HUES6 (cell line): Measurements from ENCODE around the gene GPC4.

Experiments used
- H3K27ac ChIP-seq: 2 replicates; pipeline ENCODE4 v1.7.0; 2013; ENCODE audit warnings: low read depth, mild to moderate bottlenecking, low read length, inconsistent platforms
- H3K27me3 ChIP-seq: 2 replicates; pipeline ENCODE4 v1.6.1; 2013; ENCODE audit warnings: low read length; ENCODE audit not compliant: control insufficient read depth, insufficient read depth
- H3K36me3 ChIP-seq: 2 replicates; pipeline ENCODE4 v1.6.1; 2013; ENCODE audit warnings: low read length; ENCODE audit not compliant: control insufficient read depth, insufficient read depth
- H3K4me1 ChIP-seq: 2 replicates; pipeline ENCODE4 v1.6.1; 2013; ENCODE audit warnings: low read length; ENCODE audit not compliant: control insufficient read depth, insufficient read depth
- H3K4me3 ChIP-seq: 2 replicates; pipeline ENCODE4 v1.5.1; 2013; ENCODE audit warnings: low read depth, low read length
- H3K9ac ChIP-seq: one replicate; pipeline ENCODE4 v1.6.1; 2013; ENCODE audit warnings: mild to moderate bottlenecking, low read length
- H3K9me3 ChIP-seq: 2 replicates; pipeline ENCODE4 v1.6.1; 2013; ENCODE audit warnings: low read depth, low read length; ENCODE audit not compliant: control insufficient read depth, insufficient read depth

The GPC4 gene

DNA sequence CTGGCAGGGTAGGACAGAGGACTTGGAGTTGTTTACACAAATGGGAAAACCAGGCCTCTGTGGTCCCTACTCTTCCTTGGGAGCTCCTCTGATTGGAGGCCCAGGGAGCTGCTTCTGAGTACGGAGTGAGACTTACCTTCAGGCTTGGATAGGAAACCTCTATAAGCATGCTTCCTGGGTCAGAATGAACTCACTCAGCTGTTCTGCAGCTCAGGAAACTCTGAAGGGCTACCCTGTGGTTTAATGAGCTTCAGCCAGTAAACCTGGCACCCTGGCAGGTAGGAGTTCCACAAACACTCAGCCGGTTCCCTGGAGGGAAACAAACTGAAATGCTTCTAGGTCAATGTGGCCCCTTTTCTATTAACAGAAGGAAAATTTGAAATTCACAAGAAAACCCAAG lies 146.1 kb downstream of the GPC4 start:
- Histone ChIP-seq H3K9ac (no peak overlapping the region), H3K4me1 (peaks cover 36% of the 10 kb centered on the region), H3K27ac (no peak overlapping the region), H3K27me3 (no peaks in the 10 kb centered on the region; the same call in 1 of the 2 replicates), H3K9me3 (no peaks in the 10 kb centered on the region), H3K4me3 (no peak overlapping the region), H3K36me3 (no peaks in the 10 kb centered on the region)

DNA sequence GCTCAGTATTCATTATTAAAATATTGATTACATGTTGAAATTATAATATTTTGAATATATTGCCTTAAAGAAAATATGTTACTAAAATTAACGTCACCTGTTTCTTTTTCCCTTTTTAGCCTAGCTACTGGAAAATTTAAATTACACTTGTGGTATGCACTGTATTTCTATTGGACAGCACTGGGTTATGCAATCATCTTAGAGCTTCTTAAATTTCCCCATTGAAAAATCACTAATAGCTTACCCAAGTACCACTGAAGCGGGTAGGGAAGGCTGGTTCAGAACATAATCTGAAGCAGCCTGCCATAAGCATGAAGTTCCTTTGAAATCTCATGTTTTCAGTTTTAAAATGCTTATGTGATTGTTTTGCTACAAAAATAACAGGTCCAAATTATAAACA lies 147.7 kb downstream of the GPC4 start:
- Histone ChIP-seq H3K4me3 (no peak overlapping the region), H3K4me1 (peaks cover 36% of the 10 kb centered on the region), H3K36me3 (no peaks in the 10 kb centered on the region), H3K27ac (no peak overlapping the region), H3K9ac (no peak overlapping the region), H3K27me3 (no peaks in the 10 kb centered on the region; the same call in 1 of the 2 replicates), H3K9me3 (no peaks in the 10 kb centered on the region)

- Histone ChIP-seq H3K9me3 (no peaks in the 10 kb centered on the region), H3K36me3 (no peaks in the 10 kb centered on the region), H3K4me3 (peak overlapping the region; percentile 30; the same call in 1 of the 2 replicates), H3K27me3 (no peaks in the 10 kb centered on the region; the same call in 1 of the 2 replicates), H3K4me1 (peaks cover 36% of the 10 kb centered on the region), H3K27ac (peak overlapping the region; percentile 60; the same call in 1 of the 2 replicates), H3K9ac (peak overlapping the region; percentile 14)
These were observed 150.0 kb downstream of the GPC4 start for GRCh38 chrX:133265331-133265730.

DNA sequence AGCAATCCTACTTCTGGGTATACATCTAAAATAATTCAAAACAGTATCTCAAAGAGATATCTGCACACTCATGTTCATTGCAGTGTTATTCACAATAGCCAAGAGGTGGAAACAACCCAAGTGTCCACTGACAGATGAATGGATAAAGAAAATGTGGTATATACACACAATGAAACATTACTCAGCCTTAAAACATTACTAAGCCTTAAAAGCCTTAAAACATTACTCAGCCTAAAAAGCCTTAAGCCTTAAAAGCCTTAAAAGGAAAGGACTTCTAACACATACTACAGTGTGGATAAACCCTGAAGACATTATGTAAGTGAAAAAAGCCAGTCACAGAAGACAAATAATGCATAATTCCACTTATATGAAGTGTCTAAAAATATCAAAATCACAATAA lies 156.8 kb downstream of the GPC4 start:
- no peaks in the 10 kb centered on the region for H3K9me3 ChIP-seq
- no peak overlapping the region for H3K4me3 ChIP-seq
- H3K4me1 ChIP-seq: no peaks in the 10 kb centered on the region; the same call in 1 of the 2 replicates
- H3K27me3 ChIP-seq: no peaks in the 10 kb centered on the region
- H3K36me3 ChIP-seq: no peaks in the 10 kb centered on the region
- no peak overlapping the region for H3K9ac ChIP-seq
- no peak overlapping the region for H3K27ac ChIP-seq

- Histone ChIP-seq H3K27ac (no peak overlapping the region), H3K9ac (no peak overlapping the region), H3K36me3 (no peaks in the 10 kb centered on the region), H3K4me1 (peaks cover 15% of the 10 kb centered on the region), H3K4me3 (no peak overlapping the region), H3K9me3 (no peaks in the 10 kb centered on the region), H3K27me3 (no peaks in the 10 kb centered on the region)
These were observed 160.6 kb downstream of the GPC4 start for GRCh38 chrX:133254666-133255065.

DNA sequence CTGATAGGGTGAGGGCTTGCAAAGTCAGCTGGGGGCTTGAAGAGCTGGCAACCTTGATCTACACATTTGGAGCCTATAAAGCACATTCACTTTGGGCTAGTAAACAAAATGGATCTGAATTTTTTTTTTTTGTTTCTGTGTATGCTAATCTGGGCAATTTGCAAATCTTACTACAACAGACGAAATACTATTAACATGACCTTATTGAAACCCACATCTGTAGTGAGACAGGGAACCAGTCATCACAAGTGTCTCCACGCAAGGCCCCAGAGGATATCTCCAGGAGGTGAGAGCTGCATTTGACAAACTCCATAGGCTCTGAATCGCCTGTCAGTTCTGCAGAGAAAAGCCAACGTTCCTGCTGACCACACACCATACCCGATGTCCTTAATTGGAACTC lies 164.1 kb downstream of the GPC4 start:
- Histone ChIP-seq H3K27me3 (no peaks in the 10 kb centered on the region), H3K27ac (no peak overlapping the region), H3K4me3 (no peak overlapping the region), H3K9me3 (peaks cover 20% of the 10 kb centered on the region), H3K4me1 (peaks cover 29% of the 10 kb centered on the region), H3K9ac (no peak overlapping the region), H3K36me3 (no peaks in the 10 kb centered on the region)

DNA sequence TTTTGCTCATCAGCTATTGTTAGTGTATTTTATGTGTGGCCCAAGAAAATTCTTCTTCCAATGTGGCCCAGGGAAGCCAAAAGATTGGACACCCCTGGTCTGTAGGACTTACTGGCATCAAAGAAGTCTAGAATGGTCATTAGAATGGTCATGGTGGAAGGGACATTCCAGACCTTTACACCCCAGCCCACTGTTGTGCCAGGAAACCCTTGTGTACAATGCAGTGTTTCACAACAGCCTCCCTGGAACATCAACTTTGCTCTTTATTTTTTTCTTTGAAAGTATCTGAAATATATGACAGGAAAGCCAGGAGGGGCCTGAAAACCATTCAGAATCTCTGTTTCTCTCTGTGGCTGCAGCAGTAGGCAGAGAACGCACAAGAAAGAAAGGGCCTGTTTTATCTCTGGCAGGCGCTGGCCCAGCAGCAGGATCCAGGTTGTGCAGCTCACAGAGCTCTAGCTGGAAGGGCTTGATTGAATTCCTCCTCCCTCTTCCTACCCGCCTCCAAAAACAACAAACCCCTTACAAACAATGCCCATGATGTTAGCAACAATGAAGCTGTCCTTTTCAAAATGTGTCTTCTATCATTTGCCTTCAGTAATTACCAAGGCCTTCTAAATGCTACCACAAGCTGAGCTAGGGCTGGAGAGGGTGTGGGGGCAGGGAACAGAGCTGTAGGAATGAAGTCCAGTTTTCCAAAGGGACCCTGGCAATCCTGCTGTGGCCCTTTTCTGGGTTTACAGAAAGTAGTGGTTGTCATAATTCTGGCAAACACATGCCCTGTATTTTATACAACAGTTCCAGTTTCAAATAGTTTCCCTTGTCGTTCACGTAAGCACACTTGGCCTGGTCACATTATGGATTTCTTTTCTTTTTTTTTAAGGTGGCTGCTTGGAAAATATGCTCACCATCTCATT lies 164.8 kb downstream of the GPC4 start:
- Histone ChIP-seq H3K4me3 (no peak overlapping the region), H3K27me3 (no peaks in the 10 kb centered on the region), H3K9me3 (peaks cover 28% of the 10 kb centered on the region), H3K27ac (no peak overlapping the region), H3K4me1 (peaks cover 29% of the 10 kb centered on the region), H3K36me3 (no peaks in the 10 kb centered on the region), H3K9ac (no peak overlapping the region)
